HG03025 (cell line): ENCODE measurements around the gene SELENOV.
A peak's percentile ranks its signal among the peaks of the same experiment; 100 is the strongest.

Experiments used
- ATAC-seq: cut with Tn5 transposase; IDR thresholded peaks from one replicate; pipeline ENCODE4 v1.9.1; 2021; ENCODE audit warnings: mild to moderate bottlenecking, moderate library complexity; ENCODE audit not compliant: unreplicated experiment, low FRiP score

Gene SELENOV

GRCh38 chr19:39518458-39518857 lies 3.5 kb downstream of the SELENOV start:
- ATAC-seq = no peak

GRCh38 chr19:39518975-39519374 lies 4.0 kb downstream of the SELENOV start:
- ATAC-seq = no peak

- no peak for ATAC-seq
Observed at GRCh38 chr19:39520541-39521484, 5.9 kb downstream of the SELENOV start.

- ATAC-seq = no peak
Observed at GRCh38 chr19:39524495-39524894, 9.6 kb downstream of the SELENOV start.

- ATAC-seq = no peak
Observed at GRCh38 chr19:39525205-39525604, 10.3 kb downstream of the SELENOV start.

- no peak for ATAC-seq
Observed at GRCh38 chr19:39531834-39532232, 16.9 kb downstream of the SELENOV start.

- peak; percentile 71 for ATAC-seq
Observed at GRCh38 chr19:39532233-39533002, 17.5 kb downstream of the SELENOV start, which contains the start of gene EID2B. Gene EID2B, minus strand, starts transcription at chr19:39532852. Its CDS starts 50 bp downstream, at chr19:39532802.

GRCh38 chr19:39533003-39533512 lies 18.1 kb downstream of the SELENOV start:
- ATAC-seq = no peak

- no peak for ATAC-seq
Observed at GRCh38 chr19:39533791-39534190, 18.9 kb downstream of the SELENOV start.

GRCh38 chr19:39539165-39539517 lies 24.2 kb downstream of the SELENOV start:
- no peak for ATAC-seq

GRCh38 chr19:39539518-39540332 lies 24.8 kb downstream of the SELENOV start, which contains the start of gene EID2:
Gene EID2, minus strand, starts transcription at chr19:39540161. Its CDS starts 82 bp downstream, at chr19:39540079.
- ATAC-seq = peak; percentile 80

- ATAC-seq = no peak
Observed at GRCh38 chr19:39540333-39540673, 25.4 kb downstream of the SELENOV start.

- ATAC-seq = no peak
Observed at GRCh38 chr19:39542206-39542605, 27.3 kb downstream of the SELENOV start.

- ATAC-seq = no peak
Observed at GRCh38 chr19:39543477-39543857, 28.5 kb downstream of the SELENOV start.

GRCh38 chr19:39544226-39544903 lies 29.4 kb downstream of the SELENOV start:
- ATAC-seq = no peak

- ATAC-seq = no peak
Observed at GRCh38 chr19:39544911-39545310, 30.0 kb downstream of the SELENOV start.

GRCh38 chr19:39546599-39546998 lies 31.7 kb downstream of the SELENOV start:
- no peak for ATAC-seq

- no peak for ATAC-seq
Observed at GRCh38 chr19:39550197-39550596, 35.3 kb downstream of the SELENOV start.

GRCh38 chr19:39553082-39553652 lies 38.2 kb downstream of the SELENOV start:
- no peak for ATAC-seq
